M059J (cell line): ENCODE data around the gene RNH1. TPM values are rescaled to one million over a fixed set of nuclear protein-coding genes. Genes with fewer than 3 reads are reported as not detected.

Experiments
- DNase-seq: peaks from one replicate; pipeline ENCODE4 v3.0.0-alpha.2; 2012; ENCODE audit warnings: low read depth
- total RNA-seq: library from RNA; depleted of rRNA; stranded (reverse); fragments of >200 nt; shearing (Covaris generic); gene quantifications from 2 replicates; pipeline ENCODE4 v1.2.3, GENCODE V29; 2014

RNH1 gene
- total RNA-seq, 1 experiment from 2014 or later = 259 TPM

DNA sequence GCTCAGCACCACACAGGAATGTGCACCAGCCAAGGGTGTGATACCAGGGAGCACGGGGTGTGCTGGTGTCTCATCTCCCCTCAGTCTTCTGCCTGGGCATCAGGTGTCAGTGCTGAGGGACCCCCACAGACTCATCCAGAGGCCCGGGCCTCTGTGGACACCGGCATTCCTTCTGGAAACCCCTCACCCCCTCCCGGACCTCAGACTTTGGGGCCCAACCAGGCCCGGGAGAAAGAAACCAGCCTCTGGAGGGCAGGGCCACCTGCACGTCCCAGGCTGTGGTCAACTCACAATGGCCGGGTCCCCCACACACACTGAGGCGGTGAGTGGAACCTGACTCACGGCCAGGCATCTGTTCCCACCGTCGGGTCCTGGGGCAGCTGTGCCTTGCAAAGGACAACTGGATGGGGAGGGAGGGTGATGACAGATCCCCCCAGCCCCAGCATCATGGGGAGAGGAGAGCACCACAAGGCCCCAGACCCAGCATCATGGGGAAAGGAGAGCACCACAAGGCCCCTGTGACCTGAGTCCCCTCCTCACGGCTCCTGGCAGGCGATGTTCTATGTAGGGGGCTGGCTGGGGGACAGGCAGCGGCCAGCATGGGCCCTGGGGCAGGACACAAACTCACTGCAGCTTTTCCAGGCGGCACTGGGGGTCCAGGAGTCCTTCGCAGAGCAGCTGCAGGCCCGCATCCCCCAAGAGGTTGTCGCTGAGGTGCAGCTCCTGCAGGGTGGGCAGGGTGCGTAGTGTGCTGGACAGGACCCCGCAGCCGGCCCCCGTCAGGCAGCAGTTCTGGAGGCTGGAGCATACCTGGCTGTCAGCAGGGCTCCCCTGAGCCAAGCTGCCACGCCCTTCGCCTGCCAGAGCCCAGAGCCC, 7.6 kb downstream of the RNH1 start:
- no peak for DNase-seq

DNA sequence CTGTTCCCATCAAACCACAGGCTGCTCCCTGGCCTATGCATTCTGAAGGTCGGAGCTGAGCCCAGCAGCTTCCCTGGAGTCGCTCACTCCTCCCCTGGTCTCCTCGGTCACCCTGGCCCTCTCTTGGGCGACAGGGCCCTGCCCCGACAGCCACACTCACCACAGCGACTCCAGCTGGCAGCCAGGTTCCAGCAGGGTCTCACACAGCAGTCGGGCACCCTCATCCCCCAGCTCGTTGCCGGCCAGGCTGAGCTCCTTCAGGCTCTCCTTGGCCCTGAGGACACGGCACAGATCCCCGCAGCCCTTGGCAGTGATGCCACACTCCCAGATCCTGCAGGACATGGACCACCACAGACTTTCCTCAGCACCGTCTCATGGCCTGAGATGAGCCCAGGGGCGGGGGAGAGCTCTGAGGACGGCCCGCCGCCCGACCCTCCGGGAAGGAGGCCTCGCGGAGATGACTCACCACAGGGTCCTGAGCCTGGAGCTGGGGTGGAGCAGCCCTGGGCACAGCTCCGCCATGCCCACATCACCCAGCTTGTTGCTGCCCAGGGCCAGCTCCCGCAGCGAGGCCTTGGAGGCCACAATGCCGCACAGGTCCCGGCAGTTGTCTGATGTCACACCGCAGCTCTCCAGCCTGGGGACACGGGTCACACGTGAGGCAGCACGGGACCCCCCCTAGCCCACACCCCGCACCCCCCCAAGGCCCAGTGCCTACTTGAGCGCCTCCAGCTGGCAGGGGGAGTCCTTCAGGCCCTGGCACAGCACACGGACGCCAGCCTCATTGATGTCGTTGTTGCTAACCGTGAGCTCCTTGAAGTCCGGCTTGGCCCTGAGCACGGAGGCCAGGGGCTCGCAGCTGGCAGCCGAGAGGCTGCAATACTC, 8.5 kb downstream of the RNH1 start:
- DNase-seq = no peak

DNA sequence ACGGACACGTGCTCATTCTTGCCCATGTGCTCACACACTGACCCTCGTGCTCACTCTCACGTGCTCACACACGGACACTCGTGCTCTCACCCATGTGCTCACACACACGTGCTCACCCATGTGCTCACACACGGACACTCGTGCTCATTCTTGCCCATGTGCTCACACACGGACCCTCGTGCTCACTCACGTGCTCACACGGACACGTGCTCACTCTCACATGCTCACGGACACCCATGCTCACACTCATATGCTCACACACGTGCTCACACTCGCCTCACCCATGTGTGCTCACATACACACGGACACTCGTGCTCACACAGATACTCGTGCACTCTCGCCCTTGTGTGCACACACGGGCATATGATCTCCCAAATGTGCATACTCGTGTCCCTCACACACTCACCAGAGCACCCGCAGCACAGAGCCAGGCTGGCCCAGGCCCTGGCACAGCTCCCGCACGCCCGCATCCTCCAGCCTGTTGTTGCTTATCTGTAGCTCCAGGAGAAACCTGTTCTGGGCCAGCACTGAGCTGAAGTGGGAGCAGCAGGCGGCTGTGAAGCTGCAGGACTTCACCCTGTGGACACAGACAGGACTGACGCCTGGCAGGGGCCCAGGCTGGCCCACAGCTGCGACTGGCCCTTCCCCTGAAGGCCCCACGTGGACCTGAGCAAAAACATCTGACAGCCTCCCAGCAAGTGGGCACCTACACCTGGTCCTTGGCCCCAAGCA, 9.3 kb downstream of the RNH1 start:
- no peak for DNase-seq

DNA sequence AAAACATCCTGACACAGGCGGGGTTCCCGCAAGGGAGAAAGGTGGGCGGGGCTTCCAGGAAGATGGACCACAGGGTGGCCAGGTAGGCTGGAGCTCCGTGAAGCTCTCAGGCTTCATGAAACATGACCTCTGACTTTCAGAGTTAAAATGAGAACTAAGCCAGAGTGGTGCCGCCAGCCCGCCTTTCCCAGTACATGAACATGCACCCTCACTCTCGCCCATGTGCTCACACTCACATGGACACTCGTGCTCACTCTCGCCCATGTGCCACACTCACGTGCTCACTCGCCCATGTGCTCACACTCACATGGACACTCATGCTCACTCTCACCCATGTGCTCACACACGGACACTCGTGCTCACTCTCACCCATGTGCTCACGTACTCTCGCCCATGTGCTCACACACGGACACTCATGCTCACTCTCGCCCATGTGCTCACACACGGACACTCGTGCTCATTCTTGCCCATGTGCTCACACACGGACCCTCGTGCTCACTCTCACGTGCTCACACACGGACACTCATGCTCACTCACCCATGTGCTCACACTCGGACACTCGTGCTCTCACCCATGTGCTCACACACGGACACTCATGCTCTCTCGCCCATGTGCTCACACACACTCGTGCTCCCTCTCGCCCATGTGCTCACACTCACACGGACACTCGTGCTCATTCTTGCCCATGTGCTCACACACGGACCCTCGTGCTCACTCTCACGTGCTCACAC, 10.0 kb downstream of the RNH1 start:
- no peak for DNase-seq

DNA sequence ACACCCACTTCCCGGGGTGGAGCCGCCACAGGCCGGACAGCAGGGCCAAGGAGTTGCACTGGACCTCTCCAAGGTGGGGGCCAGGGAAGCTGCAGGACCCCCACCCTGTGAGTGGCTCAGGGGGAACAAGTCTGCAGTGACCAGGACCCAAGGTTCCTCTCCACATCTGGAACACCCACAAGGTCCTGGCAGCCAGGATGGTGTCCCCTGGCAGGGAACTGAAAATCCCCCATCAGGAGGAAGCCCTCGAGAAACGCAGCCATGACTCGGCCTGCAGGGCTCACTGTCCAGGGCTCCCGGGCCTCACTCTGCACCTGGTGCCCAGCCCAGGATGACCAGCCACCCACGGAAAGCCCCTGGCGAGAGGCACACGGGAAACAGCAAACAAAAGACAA, 11.5 kb downstream of the RNH1 start:
- peak; percentile 7 for DNase-seq

DNA sequence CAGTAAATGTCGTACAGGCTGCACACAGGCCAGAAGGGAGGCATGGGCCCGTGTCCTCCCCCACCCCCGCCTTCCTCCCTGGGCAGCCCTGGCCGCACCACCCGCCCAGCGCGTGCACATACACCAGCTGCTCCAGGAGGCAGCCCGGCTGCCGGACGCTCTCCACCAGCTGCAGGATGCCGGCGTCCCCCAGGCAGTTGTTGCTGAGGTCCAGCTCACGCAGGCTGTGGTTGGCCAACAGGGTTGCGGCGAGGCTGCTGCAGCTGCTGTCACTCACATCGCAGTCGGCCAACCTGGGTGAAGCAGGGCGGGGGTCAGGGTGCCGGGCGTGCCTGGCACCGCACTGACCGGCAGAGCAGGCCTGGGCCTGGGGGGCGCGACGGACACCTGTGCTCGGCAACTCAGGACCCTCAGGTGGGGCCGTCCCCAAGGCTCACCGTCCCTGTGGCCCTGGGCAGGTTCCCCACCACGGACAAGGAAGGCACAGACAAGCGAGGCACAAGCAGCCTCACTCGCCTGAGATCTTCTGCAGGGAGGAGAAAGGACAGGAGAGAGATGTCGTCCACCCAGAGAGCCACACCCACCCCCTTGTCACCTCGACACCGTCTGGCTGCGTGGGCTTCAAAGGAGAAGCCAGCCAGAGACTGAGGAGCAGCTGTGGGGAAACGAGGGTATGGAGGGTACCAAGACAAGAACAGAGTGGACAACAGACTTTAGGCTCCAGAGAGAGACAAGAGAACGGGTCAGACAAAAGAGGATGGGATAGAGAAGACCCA, 12.1 kb downstream of the RNH1 start:
- DNase-seq = no peak

DNA sequence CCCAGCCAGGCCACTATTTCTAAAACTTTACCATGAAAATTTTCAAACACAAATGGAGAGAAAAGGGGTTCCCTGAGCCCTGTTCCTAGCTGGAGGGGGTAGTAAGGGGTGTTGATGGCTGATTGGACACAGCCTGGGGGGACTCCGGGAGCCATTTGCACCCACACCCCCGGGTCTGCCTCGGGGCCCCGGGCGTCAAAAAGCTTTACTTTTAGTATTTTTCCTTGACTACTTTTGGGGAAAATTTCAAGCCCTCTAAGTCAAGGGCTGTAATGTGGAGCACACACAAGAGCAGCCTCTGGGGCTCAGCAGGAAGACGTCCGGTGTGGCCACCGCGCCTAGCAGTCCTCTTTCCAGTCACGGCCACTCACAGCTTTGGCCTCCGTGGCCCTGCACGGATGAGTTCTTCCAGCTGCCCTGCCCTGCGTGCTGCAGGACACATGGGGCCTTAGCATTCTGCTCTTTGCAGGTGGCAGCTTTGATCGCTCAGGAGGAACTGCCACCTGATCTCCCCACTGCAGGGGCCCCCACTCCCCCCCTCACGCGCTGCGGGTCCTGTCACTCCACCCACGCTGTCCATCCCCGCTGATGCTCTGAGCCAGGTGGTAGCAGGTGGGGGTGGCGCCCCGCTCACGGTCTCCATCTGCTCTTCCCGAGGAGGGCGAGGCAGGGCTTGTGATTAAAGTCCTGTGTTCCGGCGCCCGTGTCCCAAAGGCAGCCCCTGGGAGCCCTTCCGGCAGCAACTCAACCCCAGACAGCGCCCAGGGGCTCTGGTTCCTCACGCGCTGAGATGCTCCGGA, 14.4 kb downstream of the RNH1 start:
- no peak for DNase-seq

DNA sequence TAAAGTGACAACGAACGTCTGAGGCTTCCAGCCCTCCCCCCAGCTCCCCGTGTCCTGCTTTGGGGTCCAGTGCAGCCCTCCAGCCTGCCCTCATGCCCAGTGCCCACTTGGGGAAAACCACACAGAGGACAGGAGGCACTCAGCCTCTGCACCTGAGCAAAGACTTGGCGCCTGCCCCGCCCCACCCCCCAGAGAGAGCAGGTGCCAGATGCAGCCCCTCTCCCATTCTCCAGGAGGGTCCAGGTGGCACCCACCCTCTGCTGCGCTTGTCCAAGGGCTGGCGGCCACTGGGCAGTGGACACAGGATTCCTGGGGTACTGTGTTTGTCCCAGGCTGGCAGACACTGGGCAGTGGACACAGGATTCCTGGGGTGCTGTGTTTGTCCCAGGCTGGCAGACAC, 15.7 kb downstream of the RNH1 start:
- DNase-seq = no peak

DNA sequence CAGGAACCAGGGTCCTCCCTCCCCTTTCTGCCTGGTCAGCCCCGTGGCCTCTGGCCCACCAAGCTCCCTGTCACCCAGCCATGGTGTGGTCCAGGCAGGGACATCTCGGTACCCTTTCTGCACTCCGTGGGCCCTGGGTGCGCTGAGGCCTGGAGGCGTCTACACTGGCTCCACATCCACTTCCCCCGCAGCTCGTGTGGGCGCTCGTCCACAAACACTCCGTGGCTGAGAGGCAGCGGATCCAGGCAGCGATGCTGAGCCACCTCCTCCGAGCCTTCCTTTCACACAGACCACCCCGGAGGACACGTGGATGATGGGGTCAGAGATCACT, 16.1 kb downstream of the RNH1 start:
- no peak for DNase-seq

DNA sequence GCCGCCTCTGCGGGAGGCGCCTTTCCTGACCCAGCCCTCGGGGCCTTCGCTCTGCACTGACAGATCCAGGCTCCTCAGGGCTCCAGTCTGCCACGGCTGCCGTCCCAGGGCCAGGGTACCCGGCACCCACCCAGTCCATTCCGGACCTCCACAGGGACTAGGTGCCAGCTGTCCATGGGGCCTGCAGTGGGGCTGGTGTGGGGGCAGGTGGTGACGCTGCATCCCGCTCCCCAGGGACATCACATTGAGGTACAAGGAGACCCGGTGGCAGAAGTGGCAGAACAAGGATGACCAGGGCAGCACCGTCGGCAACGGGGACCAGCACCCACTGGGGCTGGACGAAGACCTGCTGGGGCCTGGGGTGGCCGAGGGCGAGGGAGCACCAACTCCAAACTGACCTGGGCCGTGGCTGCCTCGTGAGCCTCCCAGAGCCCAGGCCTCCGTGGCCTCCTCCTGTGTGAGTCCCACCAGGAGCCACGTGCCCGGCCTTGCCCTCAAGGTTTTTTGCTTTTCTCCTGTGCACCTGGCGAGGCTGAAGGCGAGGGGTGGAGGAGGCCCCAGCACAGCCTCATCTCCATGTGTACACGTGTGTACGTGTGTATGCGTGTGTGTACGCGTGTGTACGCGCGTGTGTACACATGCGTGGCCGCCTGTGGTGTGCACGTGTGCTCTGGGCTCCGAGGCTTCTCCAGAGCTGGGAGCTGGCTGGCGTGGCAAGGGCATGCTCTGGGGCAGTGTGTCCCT, 16.7 kb downstream of the RNH1 start:
- DNase-seq = no peak

DNA sequence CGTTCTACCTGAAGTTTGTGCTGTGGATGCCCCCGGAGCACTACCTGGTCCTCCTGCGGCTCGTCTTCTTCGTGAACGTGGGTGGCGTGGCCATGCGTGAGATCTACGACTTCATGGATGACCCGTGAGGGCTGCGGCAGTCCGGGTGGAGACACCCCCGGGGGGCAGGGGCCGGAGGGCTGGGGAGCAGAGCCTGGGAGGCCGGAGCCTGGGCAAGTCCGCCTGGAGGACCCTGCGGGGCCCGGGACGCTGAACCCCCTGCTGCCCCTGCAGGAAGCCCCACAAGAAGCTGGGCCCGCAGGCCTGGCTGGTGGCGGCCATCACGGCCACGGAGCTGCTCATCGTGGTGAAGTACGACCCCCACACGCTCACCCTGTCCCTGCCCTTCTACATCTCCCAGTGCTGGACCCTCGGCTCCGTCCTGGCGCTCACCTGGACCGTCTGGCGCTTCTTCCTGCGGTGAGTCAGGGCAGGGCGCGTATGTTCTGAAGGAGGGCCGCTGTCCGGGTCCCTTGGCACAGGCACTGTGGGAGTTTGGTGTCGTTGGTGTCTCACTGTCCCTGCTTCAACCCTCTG, 17.3 kb downstream of the RNH1 start:
- no peak for DNase-seq

DNA sequence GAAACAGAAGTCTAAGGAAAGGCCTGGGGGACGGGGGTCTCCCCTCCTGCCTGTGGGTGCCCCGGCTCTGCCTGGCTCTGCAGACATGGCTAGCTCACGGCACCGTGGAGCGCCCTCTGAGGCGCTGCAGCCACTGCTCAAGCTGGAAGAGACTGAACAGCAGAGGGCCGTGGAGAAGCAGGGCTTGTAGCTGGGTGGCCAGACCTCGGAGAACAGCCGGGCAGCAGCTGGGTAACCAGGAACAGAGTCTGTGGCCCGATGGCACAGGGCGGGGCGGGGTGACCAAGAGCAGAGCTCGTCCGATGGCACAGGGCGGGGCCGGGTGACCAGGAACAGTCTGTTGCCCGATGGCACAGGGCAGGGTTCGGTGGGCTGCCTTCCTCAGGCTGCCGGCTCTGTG, 18.1 kb downstream of the RNH1 start:
- no peak for DNase-seq

DNA sequence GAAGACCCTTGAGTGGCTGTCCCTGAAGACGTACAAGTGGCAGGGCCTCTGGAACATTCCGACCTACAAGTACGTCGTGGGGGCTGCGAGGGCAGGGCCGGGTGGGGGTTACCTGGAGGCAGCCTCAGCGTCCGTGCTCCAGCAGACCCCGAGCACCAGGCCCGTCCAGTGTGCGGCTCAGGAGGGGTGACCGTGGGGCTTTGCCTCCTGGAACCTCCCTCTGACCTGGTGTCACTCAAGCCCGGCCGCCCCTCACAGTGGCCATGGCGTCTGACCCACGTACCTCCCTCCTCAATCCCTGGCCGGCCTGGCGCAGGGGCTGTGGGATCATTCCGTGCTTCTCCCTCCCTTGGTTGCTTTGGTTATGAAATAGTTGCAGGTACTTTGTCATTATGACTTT, 18.5 kb downstream of the RNH1 start:
- DNase-seq = no peak

DNA sequence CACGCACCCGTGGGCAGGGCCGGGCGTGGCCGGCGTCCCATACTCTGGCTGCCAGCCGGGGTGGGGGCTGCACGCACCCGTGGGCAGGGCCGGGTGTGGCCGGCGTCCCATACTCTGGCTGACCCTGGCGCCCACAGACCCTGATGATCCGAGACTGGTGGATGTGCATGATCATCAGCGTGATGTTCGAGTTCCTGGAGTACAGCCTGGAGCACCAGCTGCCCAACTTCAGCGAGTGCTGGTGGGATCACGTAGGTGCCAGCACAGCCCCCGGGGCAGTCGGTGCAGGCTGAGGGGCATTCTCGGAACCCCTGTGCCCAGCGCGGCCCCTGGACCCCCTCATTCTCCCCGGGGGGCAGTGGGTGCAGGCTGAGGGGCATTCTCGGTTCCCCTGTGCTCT, 19.0 kb downstream of the RNH1 start:
- DNase-seq = no peak

DNA sequence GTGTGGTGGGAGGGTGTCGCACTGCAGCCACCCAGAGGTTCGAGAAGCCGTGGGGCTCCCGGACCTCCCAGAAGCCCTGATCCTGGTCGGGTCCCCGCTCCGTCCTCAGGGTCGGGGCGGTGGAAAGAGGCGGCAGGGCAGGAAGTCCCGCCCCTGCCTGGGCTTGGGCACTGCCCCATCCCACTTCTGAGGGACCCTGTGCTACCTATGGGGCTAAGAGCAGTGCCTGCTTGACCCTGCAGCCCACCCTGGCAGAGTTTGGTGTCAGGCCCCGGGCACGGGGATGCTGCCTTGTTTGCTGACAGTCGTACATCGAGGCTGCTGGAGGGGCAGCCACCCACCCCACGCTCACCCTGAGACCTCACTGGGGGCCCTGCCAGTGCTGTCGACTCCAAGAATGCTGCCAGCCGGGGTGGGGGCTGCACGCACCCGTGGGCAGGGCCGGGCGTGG, 19.4 kb downstream of the RNH1 start:
- DNase-seq = no peak

DNA sequence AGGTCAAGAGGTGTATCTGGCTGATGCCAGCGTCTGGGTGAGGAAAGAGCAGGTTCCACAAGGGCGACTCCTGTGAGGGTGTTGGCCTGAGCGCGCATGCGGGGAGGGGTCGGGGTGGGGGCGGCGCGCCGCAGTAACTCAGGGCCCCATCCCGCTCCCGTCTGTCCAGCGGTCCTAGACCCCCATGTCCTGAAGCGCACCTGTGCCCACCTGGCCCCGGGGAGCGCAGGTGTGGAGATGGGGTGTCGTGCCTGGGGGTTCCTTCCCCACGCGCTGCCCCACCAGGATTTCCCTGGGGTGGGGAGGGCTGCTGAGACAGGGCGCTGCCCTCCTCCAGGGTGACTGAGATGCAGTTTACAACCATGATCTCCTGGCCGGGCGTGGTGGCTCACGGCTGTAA, 20.9 kb downstream of the RNH1 start:
- no peak for DNase-seq

DNA sequence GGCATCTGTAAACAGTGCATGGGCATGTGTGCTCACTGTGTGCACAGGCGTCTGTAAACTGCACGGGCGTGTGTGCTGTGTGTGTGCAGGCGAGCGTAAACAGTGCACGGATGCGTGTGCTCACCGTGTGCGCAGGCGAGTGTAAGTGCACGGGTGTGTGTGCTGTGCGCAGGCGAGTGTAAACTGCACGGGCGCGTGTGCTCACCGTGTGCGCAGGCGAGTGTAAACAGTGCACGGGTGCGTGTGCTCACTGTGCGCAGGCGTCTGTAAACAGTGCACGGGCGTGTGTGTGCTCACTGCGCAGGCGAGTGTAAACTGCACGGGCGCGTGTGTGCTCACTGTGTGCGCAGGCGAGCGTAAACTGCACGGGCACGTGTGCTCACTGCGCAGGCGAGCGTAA, 22.4 kb downstream of the RNH1 start:
- DNase-seq = no peak

DNA sequence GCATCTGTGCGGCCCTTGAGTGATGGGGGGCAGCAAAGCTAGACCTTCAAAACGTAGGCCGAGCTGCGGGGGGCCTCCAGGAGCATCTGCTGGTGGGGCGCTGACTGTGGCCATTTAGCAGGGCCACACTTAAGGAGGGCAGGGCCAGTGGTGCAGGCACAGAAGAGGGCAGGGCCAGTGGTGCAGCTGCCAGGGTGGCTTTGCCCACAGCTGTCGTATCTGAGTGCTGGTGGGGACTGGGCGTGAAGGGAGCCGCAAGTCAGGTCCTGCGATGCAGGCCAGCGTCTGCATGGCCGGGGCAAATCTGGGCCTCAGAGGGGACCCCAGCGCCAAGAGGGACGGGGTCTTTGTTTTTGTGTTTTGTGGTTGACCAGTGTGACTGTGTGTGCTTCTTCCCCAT, 27.7 kb downstream of the RNH1 start:
- no peak for DNase-seq
